Measurements from ENCODE around the gene SPOCK1.
"Not testable (repeated sequence)": the region's sequence is repeated elsewhere in the genome, so short reads cannot be mapped to it uniquely, and the experiment has no call there.

SPOCK1 gene

DNA sequence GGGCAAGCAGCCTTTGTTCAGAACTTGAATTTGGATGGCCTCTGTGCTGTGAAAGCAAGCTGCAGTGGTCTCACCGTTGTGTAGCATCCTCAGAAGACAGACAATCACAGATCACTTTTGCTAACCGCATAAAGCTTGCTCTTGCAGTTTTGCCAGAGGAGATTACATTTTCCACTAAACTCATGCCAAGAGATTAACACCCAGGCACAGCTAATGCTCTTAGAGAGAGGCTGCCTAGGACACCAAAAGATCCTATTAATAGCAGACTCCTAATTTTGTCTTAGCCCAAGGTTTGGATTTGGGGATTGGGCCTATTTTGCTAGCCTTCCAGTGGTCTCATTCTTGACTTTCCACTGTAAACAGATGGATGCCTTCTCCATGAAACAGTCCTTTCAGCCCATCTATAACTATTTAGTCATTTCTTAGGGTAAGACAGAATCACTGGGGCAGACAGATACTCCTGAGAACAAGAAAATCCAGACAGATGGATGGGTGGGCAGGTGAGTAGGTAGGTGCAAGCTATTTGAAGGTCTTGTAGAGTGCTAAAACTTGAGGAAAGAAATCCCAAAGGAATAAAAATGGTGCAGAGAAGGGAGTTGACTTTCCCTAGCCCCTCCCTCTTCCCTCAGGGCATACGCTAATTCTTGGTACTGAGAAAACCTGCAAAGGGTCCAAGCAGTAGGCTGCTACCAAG, 506.2 kb downstream of the SPOCK1 start:
- no peak for DNase-seq

DNA sequence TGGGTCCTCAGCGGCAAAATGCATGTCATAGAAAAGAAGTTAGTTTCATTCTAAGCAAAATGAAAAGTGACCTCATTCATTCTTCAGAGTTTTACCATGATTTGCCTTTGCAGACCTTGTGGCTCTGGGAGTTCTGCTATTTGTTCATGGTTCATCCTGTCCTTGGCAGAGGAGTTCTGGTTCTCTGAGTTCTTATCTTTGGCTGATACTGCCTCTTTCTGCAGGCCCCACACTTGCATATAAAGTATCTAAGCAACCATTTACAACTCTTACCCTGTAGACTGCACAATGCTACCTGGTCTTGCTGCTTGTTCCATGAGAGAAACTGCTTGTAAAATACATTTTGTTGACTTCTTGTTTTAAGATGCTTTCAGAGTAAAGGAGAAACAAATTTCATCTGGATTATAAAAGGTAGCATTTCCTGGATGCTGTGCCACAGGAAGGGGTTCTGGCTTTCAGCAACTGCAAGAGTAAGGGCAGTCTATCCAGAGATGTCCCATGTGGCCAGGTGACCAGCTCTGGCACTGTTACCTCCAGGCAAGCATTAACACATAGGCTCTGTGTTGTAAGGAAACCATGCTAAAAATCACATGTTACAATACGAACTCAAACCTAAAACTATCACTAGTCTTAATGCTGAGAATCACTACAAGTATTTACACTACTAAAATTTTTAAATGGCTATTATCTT, 513.2 kb downstream of the SPOCK1 start:
- DNase-seq, result no peak

DNA sequence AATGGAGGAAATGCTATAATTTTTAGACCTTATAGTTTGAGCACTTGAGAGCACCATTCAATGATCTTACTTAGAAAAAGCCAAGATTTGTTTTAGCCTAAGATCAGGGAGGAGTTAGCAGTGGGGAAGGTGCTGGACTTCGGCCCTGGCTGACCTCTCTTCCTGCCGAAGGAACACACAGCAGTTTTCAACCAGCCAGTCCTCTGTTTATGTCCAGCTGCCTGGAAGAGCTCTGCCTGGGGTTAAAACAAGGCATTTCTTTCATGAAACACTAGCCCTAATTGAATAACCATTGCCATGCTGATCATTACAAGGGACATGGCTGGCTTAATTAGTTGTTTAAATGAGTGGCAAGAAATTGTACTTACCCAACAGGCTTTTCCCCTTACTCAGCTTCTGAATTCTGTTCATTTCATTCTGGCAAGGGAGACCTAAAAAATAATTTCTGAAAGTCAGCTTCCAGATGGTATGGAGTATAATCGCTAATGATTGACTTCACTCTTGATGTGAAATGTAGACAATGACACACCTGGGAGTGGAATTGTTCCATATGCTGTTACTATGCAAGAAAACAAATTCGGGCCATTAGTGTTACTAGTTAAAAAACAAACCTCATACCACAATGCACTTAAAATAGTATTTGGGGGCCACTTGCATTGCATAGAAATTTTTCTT, 514.2 kb downstream of the SPOCK1 start:
- DNase-seq, result no peak

DNA sequence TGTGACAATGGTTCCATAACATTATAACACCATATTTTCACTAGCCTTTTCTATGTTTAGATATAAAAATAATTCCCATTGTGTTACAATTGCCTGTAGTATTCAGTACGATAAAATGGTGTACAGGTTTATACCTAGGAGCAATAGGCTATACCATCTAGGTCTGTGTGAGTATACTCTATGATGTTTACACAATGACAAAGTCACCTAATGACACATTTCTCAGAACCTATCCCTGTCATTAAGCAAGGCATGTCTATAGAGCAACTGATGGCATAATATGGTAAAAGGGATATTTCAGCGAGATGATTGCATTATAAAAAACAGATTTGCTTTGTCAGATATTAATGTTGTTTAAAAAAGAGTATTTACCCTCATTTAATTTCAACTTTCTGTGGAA, 517.2 kb downstream of the SPOCK1 start:
- no peak for DNase-seq

DNA sequence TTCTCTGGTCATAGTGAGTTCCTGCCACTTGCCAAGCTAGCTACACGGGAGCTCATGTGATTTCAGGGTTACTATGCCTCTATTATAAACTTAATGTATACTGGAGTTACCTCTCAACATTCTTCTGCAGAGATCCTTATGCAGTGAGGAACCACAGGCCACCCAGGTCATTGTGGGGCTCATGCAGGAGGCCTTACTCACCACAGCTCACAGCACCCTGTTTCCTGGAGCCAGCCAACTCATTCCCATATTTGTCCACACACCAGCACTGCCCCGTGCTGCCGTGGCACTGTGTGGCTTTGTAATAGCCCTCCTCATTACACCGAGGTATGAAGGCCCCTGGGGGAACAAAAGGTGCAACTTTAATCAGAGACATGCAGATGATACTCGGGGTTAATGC, 520.0 kb downstream of the SPOCK1 start:
- DNase-seq, result no peak

DNA sequence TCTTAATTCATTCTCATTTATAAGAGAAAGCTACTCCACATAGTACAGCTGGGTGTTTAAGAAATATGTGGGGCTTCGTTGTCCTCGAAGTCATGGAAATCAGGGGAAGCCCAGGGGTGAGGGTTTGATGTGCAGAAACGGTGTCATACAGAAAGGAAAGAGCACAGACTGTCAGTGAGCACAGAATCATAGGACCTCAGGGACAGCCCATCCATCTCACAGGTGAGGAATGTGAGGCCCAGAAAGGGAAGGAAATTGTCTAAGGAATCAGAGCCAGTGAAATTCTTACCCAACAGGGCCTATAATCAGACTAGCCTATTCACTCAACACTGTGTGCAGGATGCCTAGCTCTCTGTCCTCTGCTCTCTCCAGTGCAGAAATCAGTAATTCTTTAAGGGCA, 535.6 kb downstream of the SPOCK1 start:
- DNase-seq, result no peak

DNA sequence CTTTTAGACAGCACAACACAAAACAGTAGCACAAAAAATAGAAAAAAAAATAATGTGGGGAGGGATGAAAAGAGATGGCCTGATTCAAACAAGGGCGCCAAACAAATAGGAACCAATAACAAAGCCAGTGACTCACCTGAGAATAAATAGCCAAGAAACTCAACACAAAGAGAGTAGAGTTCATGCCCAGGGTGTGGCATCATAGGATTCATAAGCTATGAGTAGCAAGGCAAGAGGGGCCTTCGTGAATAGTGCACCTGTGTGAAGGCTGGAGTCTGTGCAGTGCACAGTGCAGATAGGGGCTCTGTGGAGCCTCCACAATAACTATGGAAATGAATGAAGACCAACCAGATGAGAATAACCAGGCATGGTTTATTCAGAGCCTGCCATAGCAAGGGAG, 541.7 kb downstream of the SPOCK1 start:
- DNase-seq, result no peak

DNA sequence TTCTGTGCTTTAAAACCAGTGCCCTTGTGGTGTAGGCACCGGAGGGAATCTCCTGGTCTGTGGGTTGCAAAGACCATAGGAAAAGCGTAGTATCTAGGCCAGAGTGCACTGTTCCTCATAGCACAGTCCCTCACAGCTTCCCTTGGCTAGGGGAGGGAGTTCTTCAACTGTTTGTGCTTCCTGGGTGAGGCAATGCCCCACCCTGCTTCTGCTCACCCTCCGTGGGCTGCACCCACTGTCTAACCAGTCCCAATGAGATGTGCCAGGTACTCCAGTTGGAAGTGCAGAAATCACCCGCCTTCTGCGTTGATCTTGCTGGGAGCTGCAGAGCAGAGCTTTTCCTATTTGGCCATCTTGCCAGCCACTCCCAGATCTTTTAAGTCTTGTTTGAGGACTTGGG, 545.0 kb downstream of the SPOCK1 start:
- DNase-seq, result not testable (repeated sequence)

DNA sequence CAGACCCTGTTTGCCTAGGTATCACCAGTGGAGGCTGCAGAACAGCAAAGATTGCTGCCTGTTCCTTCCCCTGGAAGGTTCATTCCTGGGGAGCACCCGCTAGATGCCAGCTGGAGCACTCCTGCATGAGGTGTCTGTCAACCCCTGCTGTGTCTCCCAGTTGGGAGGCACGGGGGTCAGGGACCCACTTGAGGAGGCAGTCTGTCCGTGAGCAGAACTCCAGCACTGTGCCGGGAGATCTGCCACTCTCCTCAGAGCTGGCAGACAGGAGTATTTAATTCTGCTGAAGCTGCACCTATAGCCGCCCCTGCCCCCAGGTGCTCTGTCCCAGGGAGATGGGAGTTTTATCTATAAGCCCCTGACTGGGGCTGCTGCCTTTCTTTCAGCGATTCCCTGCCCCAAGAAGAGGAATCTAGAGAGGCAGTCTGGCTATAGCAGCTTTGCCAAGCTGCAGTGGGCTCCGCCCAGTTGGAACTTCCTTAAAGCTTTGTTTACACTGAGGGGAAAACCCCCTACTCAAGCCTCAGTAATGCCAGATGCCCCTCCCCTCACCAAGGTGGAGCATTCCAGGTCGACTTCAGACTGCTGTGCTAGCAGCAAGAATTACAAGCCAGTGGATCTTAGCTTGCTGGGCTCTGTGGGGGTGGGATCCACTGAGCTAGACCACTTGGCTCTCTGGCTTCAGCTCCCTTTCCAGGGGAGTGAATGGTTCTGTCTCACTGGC, 545.6 kb downstream of the SPOCK1 start:
- not testable (repeated sequence) for DNase-seq

DNA sequence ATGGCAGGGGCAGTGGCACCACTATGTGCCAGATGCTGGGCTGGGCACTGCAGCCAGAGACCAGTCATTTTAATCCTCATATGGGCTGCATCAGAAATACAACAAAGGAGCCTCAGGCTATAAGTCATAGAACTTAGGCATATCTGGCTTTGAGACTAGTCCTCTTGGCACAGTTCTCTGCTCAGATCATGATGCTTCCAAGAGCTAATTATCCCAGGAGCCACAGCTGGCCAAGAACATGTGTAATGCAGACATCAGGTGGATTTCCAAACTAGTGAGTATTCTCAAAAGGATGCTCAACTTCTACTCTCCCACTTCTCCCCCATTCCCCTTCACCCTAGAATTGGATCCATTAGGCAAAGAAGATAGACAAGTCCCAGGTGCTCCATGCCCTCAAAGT, 571.6 kb downstream of the SPOCK1 start:
- DNase-seq, result no peak

DNA sequence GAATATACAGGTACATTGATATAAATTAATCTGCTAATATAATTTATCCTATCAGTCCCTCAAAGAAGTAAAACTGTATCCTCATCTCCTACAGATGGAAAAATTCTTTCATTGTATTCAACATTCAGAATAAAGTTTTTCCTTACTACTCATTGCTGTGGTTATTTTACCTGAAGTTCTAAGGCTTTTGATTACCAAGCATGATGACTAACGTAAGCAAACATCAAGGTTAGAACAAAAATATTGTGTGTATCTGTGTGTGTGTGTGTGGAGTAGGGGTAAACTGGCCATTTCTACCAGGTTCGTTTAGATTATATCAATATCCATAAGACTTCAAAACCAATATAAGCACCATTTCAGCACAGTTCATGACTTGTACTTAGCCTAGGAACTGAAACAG, 573.1 kb downstream of the SPOCK1 start:
- DNase-seq, result no peak
